Measurements from ENCODE around the gene RIPOR2.

DNA sequence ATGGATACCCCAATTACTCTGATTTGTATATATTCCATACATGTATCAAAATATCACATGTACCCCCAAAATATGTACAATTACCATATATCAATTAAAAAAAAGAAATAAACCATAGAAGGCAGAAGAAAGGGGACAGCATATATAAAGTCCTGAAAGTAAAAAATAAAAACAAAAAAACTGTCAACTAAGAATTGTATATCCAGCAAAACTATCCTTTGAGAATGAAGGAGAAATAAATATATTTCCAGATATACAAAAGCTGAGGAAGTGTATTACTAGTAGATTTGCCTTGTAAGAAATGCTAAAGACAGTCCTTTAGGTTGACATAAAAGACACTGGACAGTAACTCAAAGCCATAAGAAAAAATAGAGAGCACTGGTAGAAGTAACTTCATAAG lies 9.3 kb upstream of the RIPOR2 start:
- TF ChIP-seq, protein P1, sequence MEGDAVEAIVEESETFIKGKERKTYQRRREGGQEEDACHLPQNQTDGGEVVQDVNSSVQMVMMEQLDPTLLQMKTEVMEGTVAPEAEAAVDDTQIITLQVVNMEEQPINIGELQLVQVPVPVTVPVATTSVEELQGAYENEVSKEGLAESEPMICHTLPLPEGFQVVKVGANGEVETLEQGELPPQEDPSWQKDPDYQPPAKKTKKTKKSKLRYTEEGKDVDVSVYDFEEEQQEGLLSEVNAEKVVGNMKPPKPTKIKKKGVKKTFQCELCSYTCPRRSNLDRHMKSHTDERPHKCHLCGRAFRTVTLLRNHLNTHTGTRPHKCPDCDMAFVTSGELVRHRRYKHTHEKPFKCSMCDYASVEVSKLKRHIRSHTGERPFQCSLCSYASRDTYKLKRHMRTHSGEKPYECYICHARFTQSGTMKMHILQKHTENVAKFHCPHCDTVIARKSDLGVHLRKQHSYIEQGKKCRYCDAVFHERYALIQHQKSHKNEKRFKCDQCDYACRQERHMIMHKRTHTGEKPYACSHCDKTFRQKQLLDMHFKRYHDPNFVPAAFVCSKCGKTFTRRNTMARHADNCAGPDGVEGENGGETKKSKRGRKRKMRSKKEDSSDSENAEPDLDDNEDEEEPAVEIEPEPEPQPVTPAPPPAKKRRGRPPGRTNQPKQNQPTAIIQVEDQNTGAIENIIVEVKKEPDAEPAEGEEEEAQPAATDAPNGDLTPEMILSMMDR (IDR thresholded peaks at IDR 0.05) = no peak
- TF ChIP-seq POLR2A (IDR thresholded peaks at IDR 0.05) = no peak

Measured in transverse colon (tissue), 3 donors.